Activated naive CD8-positive, alpha-beta T cell treated with anti-CD3 and anti-CD28 coated beads, Interleukin-2, amount 10 ng/mL, durations not matched to agents 7 days and 5 days (primary cell): ENCODE results near the gene ZNF280C. TPM values are rescaled to one million over a fixed set of nuclear protein-coding genes. Genes with fewer than 3 reads are reported as not detected.

Experiments used
- total RNA-seq, 2 experiments: library from RNA; stranded (reverse); gene quantifications; one replicate each; pipeline ENCODE4 v1.2.3, GENCODE V29; 2021

The ZNF280C gene
- total RNA-seq, 2 experiments from 2014 or later: 5.0 to 5.6 TPM

Other genes with a start within 250 kb of the ZNF280C start
- 10 to 100 TPM; 38.4 to 41.0 TPM for gene ELF4, start 158.4 kb downstream of the ZNF280C start, total RNA-seq
- 10 to 100 TPM; 35.9 to 37.4 TPM for gene AIFM1, start 103.1 kb downstream of the ZNF280C start, total RNA-seq
- 10 to 100 TPM; 30.7 to 33.1 TPM for gene RAB33A, start 96.9 kb downstream of the ZNF280C start, total RNA-seq
- 10 to 100 TPM; 14.0 to 16.0 TPM for gene SLC25A14, start 71.0 kb upstream of the ZNF280C start, total RNA-seq
- not detected for gene GPR119, start 116.8 kb upstream of the ZNF280C start, total RNA-seq
- gene RBMX2, start 133.1 kb upstream of the ZNF280C start, total RNA-seq: 10 to 100 TPM; 28.0 to 29.1 TPM